Measurements from ENCODE around the gene MEF2D.

- TF ChIP-seq, protein P1, sequence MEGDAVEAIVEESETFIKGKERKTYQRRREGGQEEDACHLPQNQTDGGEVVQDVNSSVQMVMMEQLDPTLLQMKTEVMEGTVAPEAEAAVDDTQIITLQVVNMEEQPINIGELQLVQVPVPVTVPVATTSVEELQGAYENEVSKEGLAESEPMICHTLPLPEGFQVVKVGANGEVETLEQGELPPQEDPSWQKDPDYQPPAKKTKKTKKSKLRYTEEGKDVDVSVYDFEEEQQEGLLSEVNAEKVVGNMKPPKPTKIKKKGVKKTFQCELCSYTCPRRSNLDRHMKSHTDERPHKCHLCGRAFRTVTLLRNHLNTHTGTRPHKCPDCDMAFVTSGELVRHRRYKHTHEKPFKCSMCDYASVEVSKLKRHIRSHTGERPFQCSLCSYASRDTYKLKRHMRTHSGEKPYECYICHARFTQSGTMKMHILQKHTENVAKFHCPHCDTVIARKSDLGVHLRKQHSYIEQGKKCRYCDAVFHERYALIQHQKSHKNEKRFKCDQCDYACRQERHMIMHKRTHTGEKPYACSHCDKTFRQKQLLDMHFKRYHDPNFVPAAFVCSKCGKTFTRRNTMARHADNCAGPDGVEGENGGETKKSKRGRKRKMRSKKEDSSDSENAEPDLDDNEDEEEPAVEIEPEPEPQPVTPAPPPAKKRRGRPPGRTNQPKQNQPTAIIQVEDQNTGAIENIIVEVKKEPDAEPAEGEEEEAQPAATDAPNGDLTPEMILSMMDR (IDR thresholded peaks at IDR 0.05; ENCODE audit: low read depth, low read length) = no peak
- no peak for TF ChIP-seq EZH2phosphoT487 (IDR thresholded peaks at IDR 0.05; ENCODE audit: low read depth)
Observed at GRCh38 chr1:156524481-156524869, 23.9 kb upstream of the MEF2D start.

All from OCI-LY3 (cell line).